ENCODE results near the gene SHB. TPM values are rescaled to one million over a fixed set of nuclear protein-coding genes. Genes with fewer than 3 reads are reported as not detected.

SHB gene
- total RNA-seq, 1 experiment from 2014 or later = 23.8 TPM

GRCh38 chr9:37975639-37976038, 93.4 kb downstream of the SHB start:
- Histone ChIP-seq H3K9me2 (ENCODE audit: insufficient read depth) (no peaks in the 10 kb centered on the region), H3K4me3 (no peak overlapping the region), H3K36me3 (ENCODE audit: low read depth) (no peaks in the 10 kb centered on the region; the same call in 1 of the 2 replicates), H3K9me3 (ENCODE audit: insufficient read depth, low read depth) (no peaks in the 10 kb centered on the region), H4K20me1 (ENCODE audit: insufficient read depth) (peaks cover under 1% of the 10 kb centered on the region; the same call in 1 of the 2 replicates), H3K4me2 (no peak overlapping the region), H3K27me3 (ENCODE audit: insufficient read depth, low read depth) (no peaks in the 10 kb centered on the region), H3K79me2 (ENCODE audit: low read depth) (peaks cover 19% of the 10 kb centered on the region; the same call in 1 of the 2 replicates), H3K4me1 (replicated peaks; ENCODE audit: insufficient read depth) (no peaks in the 10 kb centered on the region), H3F3A (ENCODE audit: insufficient read depth, low read depth) (0 out of 2 replicates have a peak, but pooled peaks cover under 1% of the 10 kb centered on the region), H3K27ac (no peak overlapping the region), H2AFZ (no peak overlapping the region)
- DNase-seq = no peak
- no peak for TF ChIP-seq EZH2 (IDR thresholded peaks at IDR 0.05; ENCODE audit: low read depth)
- no peak for TF ChIP-seq CTCF (conservative IDR thresholded peaks at IDR 0.05)
- POLR2A ChIA-PET (ENCODE audit: unreplicated experiment) = interaction anchor here (0.7 kb wide), 1 partner anchor 37 kb away, joined by 3 read pairs; no protein-coding TSS in a partner anchor
- CTCF ChIA-PET = no interaction called here
- no TSS peak for BruUV-seq (replicated peaks)
- intact Hi-C loops (cut with micrococcal nuclease; ENCODE audit: unreplicated experiment) = no loop called here

GRCh38 chr9:37974506-37975173, 94.4 kb downstream of the SHB start:
- intact Hi-C loops (cut with micrococcal nuclease; ENCODE audit: unreplicated experiment) = no loop called here
- ChIA-PET CTCF (no interaction called here), POLR2A (ENCODE audit: unreplicated experiment) (interaction anchor here (0.7 kb wide), 1 partner anchor 36 kb away, joined by 3 read pairs; no protein-coding TSS in a partner anchor)
- no TSS peak for BruUV-seq (replicated peaks)
- H3F3A ChIP-seq (ENCODE audit: insufficient read depth, low read depth) = peaks cover 3% of the 10 kb centered on the region; the same call in 1 of the 2 replicates
- H3K36me3 ChIP-seq (ENCODE audit: low read depth) = no peaks in the 10 kb centered on the region; the same call in 1 of the 2 replicates
- H3K9me2 ChIP-seq (ENCODE audit: insufficient read depth) = no peaks in the 10 kb centered on the region
- no peaks in the 10 kb centered on the region; the same call in 1 of the 2 replicates for H4K20me1 ChIP-seq (ENCODE audit: insufficient read depth)
- H3K4me1 ChIP-seq (replicated peaks; ENCODE audit: insufficient read depth) = peaks cover 2% of the 10 kb centered on the region; the same call in 1 of the 2 replicates
- no peak overlapping the region for H3K4me3 ChIP-seq
- H3K9me3 ChIP-seq (ENCODE audit: insufficient read depth, low read depth) = no peaks in the 10 kb centered on the region
- TF ChIP-seq EZH2 (IDR thresholded peaks at IDR 0.05; ENCODE audit: low read depth) (no peak), CTCF (conservative IDR thresholded peaks at IDR 0.05) (no peak)
- H3K27ac ChIP-seq = no peak overlapping the region
- DNase-seq = no peak
- H3K79me2 ChIP-seq (ENCODE audit: low read depth) = peaks cover 19% of the 10 kb centered on the region; the same call in 1 of the 2 replicates
- no peak overlapping the region for H2AFZ ChIP-seq
- H3K27me3 ChIP-seq (ENCODE audit: insufficient read depth, low read depth) = no peaks in the 10 kb centered on the region
- H3K4me2 ChIP-seq = no peak overlapping the region

- intact Hi-C loops (cut with micrococcal nuclease; ENCODE audit: unreplicated experiment) = no loop called here
- peaks cover 20% of the 10 kb centered on the region for H3K79me2 ChIP-seq (ENCODE audit: low read depth)
- TSS peak; percentile 17 for BruUV-seq (replicated peaks)
- ChIA-PET CTCF (no interaction called here), POLR2A (ENCODE audit: unreplicated experiment) (no interaction called here)
- no peak overlapping the region for H2AFZ ChIP-seq
- H3K36me3 ChIP-seq (ENCODE audit: low read depth) = no peaks in the 10 kb centered on the region; the same call in 1 of the 2 replicates
- no peak overlapping the region for H3K4me3 ChIP-seq
- no peak for DNase-seq
- peaks cover 25% of the 10 kb centered on the region for H3K4me1 ChIP-seq (replicated peaks; ENCODE audit: insufficient read depth)
- no peaks in the 10 kb centered on the region for H3K9me2 ChIP-seq (ENCODE audit: insufficient read depth)
- H3K9me3 ChIP-seq (ENCODE audit: insufficient read depth, low read depth) = no peaks in the 10 kb centered on the region
- no peak overlapping the region for H3K4me2 ChIP-seq
- no peaks in the 10 kb centered on the region for H3K27me3 ChIP-seq (ENCODE audit: insufficient read depth, low read depth)
- H3K27ac ChIP-seq = no peak overlapping the region
- TF ChIP-seq CTCF (conservative IDR thresholded peaks at IDR 0.05) = no peak
- no peak for TF ChIP-seq EZH2 (IDR thresholded peaks at IDR 0.05; ENCODE audit: low read depth)
- peaks cover 20% of the 10 kb centered on the region for H3F3A ChIP-seq (ENCODE audit: insufficient read depth, low read depth)
- no peaks in the 10 kb centered on the region; the same call in 1 of the 2 replicates for H4K20me1 ChIP-seq (ENCODE audit: insufficient read depth)
Measured at GRCh38 chr9:37972351-37972848, 96.6 kb downstream of the SHB start.
